HCT116 (cell line): ENCODE measurements around the gene PRKAA1. TPM values are rescaled to one million over a fixed set of nuclear protein-coding genes. Genes with fewer than 3 reads are reported as not detected.

Experiments used
- ATAC-seq: fragments of 200-7000 bp; cut with Tn5 transposase; 2 replicates; pipeline ENCODE4 v1.9.1; 2020; ENCODE audit warnings: mild to moderate bottlenecking, moderate library complexity
- BruUV-seq: library from RNA; stranded (reverse); fragments of 400-500 nt; replicated peaks from 2 replicates; lab custom pipeline; 2021; lab: Mats Ljungman, UMichigan
- CTCF ChIA-PET: fragments of 300-600 bp; sonication (Branson Sonifier 250); formaldehyde crosslinking; loops from one replicate; lab custom pipeline; 2021; ENCODE audit warnings: antibody characterized with exemption; lab: Charles Lee
- POLR2A ChIA-PET: fragments of 300-600, 350-600 bp; sonication (Branson Sonifier 250); formaldehyde crosslinking; loops from one replicate; lab custom pipeline; 2021; ENCODE audit warnings: antibody characterized with exemption; lab: Charles Lee
- RAD21 ChIA-PET, 2 experiments: fragments of 300-600 bp; sonication (Branson Sonifier 250); formaldehyde crosslinking; loops; one replicate each; lab custom pipeline; 2023; ENCODE audit warnings: low total read pairs in 2 of 2; ENCODE audit not compliant: uncharacterized antibody in 2 of 2, unreplicated experiment in 2 of 2, low non-redundant PET in 1 of 2; lab: Charles Lee
- DNase-seq: peaks from one replicate; pipeline ENCODE4 v3.0.0-alpha.2; 2010; ENCODE audit warnings: low read depth, low spot score
- H2AFZ ChIP-seq: fragments of 200-600 bp; shearing (Covaris generic), sonication (generic); 2 replicates; pipeline ENCODE4 v1.6.1; 2017; ENCODE audit warnings: low read depth, mixed run types, mixed read lengths, antibody characterized with exemption, low read length; ENCODE audit not compliant: poor library complexity, severe bottlenecking
- H3K27ac ChIP-seq: 2 replicates; pipeline ENCODE4 v1.5.1; 2012; ENCODE audit warnings: low read depth, low read length
- H3K27me3 ChIP-seq: fragments of 200-600 bp; sonication (generic); 2 replicates; pipeline ENCODE4 v1.6.1; 2016; ENCODE audit warnings: mixed run types, low read length, mixed read lengths; ENCODE audit not compliant: insufficient read depth
- H3K36me3 ChIP-seq, 2 experiments: fragments of 200-500 bp in 1 of 2; fragments of 200-600 bp in 1 of 2; sonication (Bioruptor generic) in 1 of 2; sonication (generic) in 1 of 2; 2 replicates each; pipeline versions ENCODE4 v1.5.1 to v1.6.1; 2014 to 2016; ENCODE audit warnings: low read length in 2 of 2, inconsistent platforms in 1 of 2, mixed read lengths in 1 of 2, mixed run types in 1 of 2; ENCODE audit not compliant: insufficient read depth in 2 of 2, control insufficient read depth in 1 of 2
- H3K4me1 ChIP-seq, 2 experiments: fragments of 200-600 bp in 1 of 2; sonication (generic) in 1 of 2; 2 replicates each; pipeline versions ENCODE4 v1.5.1 to v1.6.1; 2012 to 2017; ENCODE audit warnings: low read length in 2 of 2, inconsistent platforms in 1 of 2, mild to moderate bottlenecking in 1 of 2, mixed read lengths in 1 of 2, mixed run types in 1 of 2, moderate library complexity in 1 of 2; ENCODE audit not compliant: insufficient read depth in 2 of 2, control insufficient read depth in 1 of 2
- H3K4me2 ChIP-seq: fragments of 200-600 bp; sonication (generic); 2 replicates; pipeline ENCODE4 v1.6.1; 2017; ENCODE audit warnings: mixed run types, low read length, mixed read lengths
- H3K4me3 ChIP-seq, 2 experiments: fragments of 200-600 bp in 1 of 2; sonication (generic) in 1 of 2; replicated peaks in 1 of 2; 2 replicates each; pipeline ENCODE4 v1.5.1; 2011 to 2016; ENCODE audit warnings: low read length in 2 of 2, control low read depth in 1 of 2, low read depth in 1 of 2, mild to moderate bottlenecking in 1 of 2, mixed read lengths in 1 of 2, mixed run types in 1 of 2
- H3K79me2 ChIP-seq: fragments of 200-600 bp; sonication (generic); 2 replicates; pipeline ENCODE4 v1.6.1; 2017; ENCODE audit warnings: mild to moderate bottlenecking, mixed run types, low read length, moderate library complexity, mixed read lengths; ENCODE audit not compliant: insufficient read depth
- H3K9ac ChIP-seq: fragments of 200-600 bp; sonication (generic); 2 replicates; pipeline ENCODE4 v1.6.1; 2016; ENCODE audit warnings: low read length, mixed read lengths
- H3K9me2 ChIP-seq: fragments of 200-600 bp; sonication (generic), shearing (Covaris generic); 2 replicates; pipeline ENCODE4 v1.6.1; 2017; ENCODE audit warnings: mixed run types, mild to moderate bottlenecking, moderate library complexity; ENCODE audit not compliant: insufficient read depth
- H3K9me3 ChIP-seq, 2 experiments: fragments of 200-500 bp in 1 of 2; fragments of 200-600 bp in 1 of 2; sonication (Bioruptor generic) in 1 of 2; sonication (generic) in 1 of 2; 2 replicates each; pipeline ENCODE4 v1.6.1; 2014 to 2017; ENCODE audit warnings: low read length in 2 of 2, mixed read lengths in 2 of 2, inconsistent platforms in 1 of 2, low read depth in 1 of 2, mild to moderate bottlenecking in 1 of 2, mixed run types in 1 of 2, moderate library complexity in 1 of 2; ENCODE audit not compliant: control insufficient read depth in 1 of 2, insufficient read depth in 1 of 2
- H4K20me1 ChIP-seq: fragments of 200-600 bp; sonication (generic), shearing (Covaris generic); 2 replicates; pipeline ENCODE4 v1.6.1; 2017; ENCODE audit warnings: mixed run types, mild to moderate bottlenecking, moderate library complexity; ENCODE audit not compliant: insufficient read depth
- CBX3 ChIP-seq: IDR thresholded peaks from 2 replicates; pipeline ENCODE4 v1.6.1; 2012; ENCODE audit warnings: low read depth
- CEBPB ChIP-seq: IDR thresholded peaks from 2 replicates; pipeline ENCODE4 v1.6.1; 2012; ENCODE audit warnings: low read depth
- EGR1 ChIP-seq: IDR thresholded peaks from 2 replicates; pipeline ENCODE4 v1.6.1; 2012; ENCODE audit warnings: low read depth
- ELF1 ChIP-seq: IDR thresholded peaks from 2 replicates; pipeline ENCODE4 v1.6.1; 2012; ENCODE audit warnings: low read depth, borderline replicate concordance
- EZH2 ChIP-seq: fragments of 200-600 bp; sonication (generic); IDR thresholded peaks from 2 replicates; pipeline ENCODE4 v1.6.1; 2017; ENCODE audit warnings: antibody characterized with exemption, mixed run types
- EZH2phosphoT487 ChIP-seq: fragments of 200-600 bp; IDR thresholded peaks from 2 replicates; pipeline ENCODE4 v1.6.1; 2018; ENCODE audit warnings: antibody characterized with exemption, borderline replicate concordance
- FOSL1 ChIP-seq: IDR thresholded peaks from 2 replicates; pipeline ENCODE4 v1.6.1; 2012; ENCODE audit warnings: low read depth
- JUND ChIP-seq: IDR thresholded peaks from 2 replicates; pipeline ENCODE4 v1.6.1; 2012
- MAX ChIP-seq: IDR thresholded peaks from 2 replicates; pipeline ENCODE4 v1.6.1; 2012
- POLR2AphosphoS5 ChIP-seq: IDR thresholded peaks from 2 replicates; pipeline ENCODE4 v1.6.1; 2011; ENCODE audit warnings: mild to moderate bottlenecking, low read depth, low read length, moderate library complexity
- RAD21 ChIP-seq: IDR thresholded peaks from 2 replicates; pipeline ENCODE4 v1.6.1; 2012; ENCODE audit warnings: low read depth, mild to moderate bottlenecking
- REST ChIP-seq: IDR thresholded peaks from 2 replicates; pipeline ENCODE4 v1.6.1; 2012; ENCODE audit warnings: low read depth
- SIN3A ChIP-seq: IDR thresholded peaks from 2 replicates; pipeline ENCODE4 v1.6.1; 2012; ENCODE audit warnings: low read depth
- SRF ChIP-seq: IDR thresholded peaks from 2 replicates; pipeline ENCODE4 v1.6.1; 2012; ENCODE audit warnings: low read depth
- ZFX ChIP-seq: fragments of 450-650 bp; IDR thresholded peaks from 2 replicates; pipeline ENCODE4 v1.6.1; 2017
- ZNF274 ChIP-seq: fragments of 200-500 bp; sonication (Bioruptor generic); IDR thresholded peaks from 2 replicates; pipeline ENCODE4 v1.6.1; 2014; ENCODE audit warnings: mild to moderate bottlenecking, low read depth, low read length, inconsistent platforms
- intact Hi-C: fragments of 100-400 bp; cut with micrococcal nuclease; formaldehyde crosslinking; loops from 2 replicates; pipeline ENCODE4 v1.10.0; 2022
- total RNA-seq: library from RNA; stranded (reverse); gene quantifications from one replicate; pipeline ENCODE4 v1.2.1, GENCODE V29; 2021; ENCODE audit not compliant: unreplicated experiment
- TF ChIP-seq, protein P1 (sequence below), 3 experiments: fragments of 200-600 bp in 1 of 3; sonication (generic) in 1 of 3; IDR thresholded peaks in 2 of 3; conservative IDR thresholded peaks in 1 of 3; 2 replicates each; pipeline ENCODE4 v1.5.1; 2012 to 2017; ENCODE audit warnings: low read depth in 2 of 3, low read length in 2 of 3, antibody characterized with exemption in 1 of 3, borderline replicate concordance in 1 of 3, control low read depth in 1 of 3, mild to moderate bottlenecking in 1 of 3, mixed read lengths in 1 of 3, mixed run types in 1 of 3, moderate library complexity in 1 of 3; ENCODE audit not compliant: insufficient read depth in 1 of 3
- TF ChIP-seq, protein P2 (sequence below): IDR thresholded peaks from 2 replicates; pipeline ENCODE4 v1.6.1; 2011; ENCODE audit warnings: mild to moderate bottlenecking, low read length, moderate library complexity; ENCODE audit not compliant: insufficient replicate concordance; ENCODE audit errors: extremely low read depth

The PRKAA1 gene
- total RNA-seq, 1 experiment from 2014 or later, result 53.5 TPM

DNA sequence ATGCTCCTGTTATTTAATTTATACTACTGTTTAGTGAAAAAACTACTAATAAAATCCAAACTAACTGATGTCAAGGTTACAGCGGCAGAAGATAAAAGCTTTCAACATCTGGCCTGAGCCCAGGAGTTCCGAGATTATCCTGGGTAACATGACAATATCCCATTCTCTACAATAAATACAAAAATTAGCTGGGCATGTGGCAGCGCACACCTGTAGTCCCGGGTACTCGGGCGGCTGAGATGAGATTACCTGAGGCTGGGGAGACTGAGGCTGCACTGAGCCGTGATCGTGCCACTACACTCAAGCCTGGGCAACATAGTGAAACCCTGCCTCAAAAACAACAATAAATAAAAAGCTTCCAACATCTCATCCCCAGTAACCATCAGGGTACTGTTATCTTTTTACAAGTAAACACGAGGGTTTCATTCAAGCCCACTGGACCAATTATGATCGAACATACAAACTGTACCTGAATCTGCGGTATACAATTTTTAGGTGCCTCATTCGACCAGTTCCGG, 35.6 kb upstream of the PRKAA1 start:
- H3K27ac ChIP-seq, result peak overlapping the region; percentile 94; the same call in 1 of the 2 replicates
- ChIA-PET CTCF (interaction anchor here (0.9 kb wide), 1 partner anchor 35 kb away, joined by 3 read pairs; no protein-coding TSS in a partner anchor), POLR2A (interaction anchor here (1.1 kb wide), 1 partner anchor 9 kb away, joined by 3 read pairs; no protein-coding TSS in a partner anchor), RAD21 (no interaction called here)
- no peak overlapping the region for H2AFZ ChIP-seq
- H4K20me1 ChIP-seq, result peaks cover 47% of the 10 kb centered on the region; the same call in 1 of the 2 replicates
- BruUV-seq, result no TSS peak
- no peak for TF ChIP-seq EZH2
- no peak for TF ChIP-seq CBX3
- no peak for TF ChIP-seq MAX
- TF ChIP-seq, protein P1, sequence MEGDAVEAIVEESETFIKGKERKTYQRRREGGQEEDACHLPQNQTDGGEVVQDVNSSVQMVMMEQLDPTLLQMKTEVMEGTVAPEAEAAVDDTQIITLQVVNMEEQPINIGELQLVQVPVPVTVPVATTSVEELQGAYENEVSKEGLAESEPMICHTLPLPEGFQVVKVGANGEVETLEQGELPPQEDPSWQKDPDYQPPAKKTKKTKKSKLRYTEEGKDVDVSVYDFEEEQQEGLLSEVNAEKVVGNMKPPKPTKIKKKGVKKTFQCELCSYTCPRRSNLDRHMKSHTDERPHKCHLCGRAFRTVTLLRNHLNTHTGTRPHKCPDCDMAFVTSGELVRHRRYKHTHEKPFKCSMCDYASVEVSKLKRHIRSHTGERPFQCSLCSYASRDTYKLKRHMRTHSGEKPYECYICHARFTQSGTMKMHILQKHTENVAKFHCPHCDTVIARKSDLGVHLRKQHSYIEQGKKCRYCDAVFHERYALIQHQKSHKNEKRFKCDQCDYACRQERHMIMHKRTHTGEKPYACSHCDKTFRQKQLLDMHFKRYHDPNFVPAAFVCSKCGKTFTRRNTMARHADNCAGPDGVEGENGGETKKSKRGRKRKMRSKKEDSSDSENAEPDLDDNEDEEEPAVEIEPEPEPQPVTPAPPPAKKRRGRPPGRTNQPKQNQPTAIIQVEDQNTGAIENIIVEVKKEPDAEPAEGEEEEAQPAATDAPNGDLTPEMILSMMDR (IDR thresholded peaks at IDR 0.05 in 2 of 3, conservative IDR thresholded peaks at IDR 0.05 in 1 of 3; ENCODE audit: borderline replicate concordance in 1 of 3, insufficient read depth in 1 of 3, low read depth in 2 of 3, low read length in 2 of 3), result no peak
- TF ChIP-seq REST, result no peak
- TF ChIP-seq ZFX, result no peak
- TF ChIP-seq RAD21, result no peak
- no peak for TF ChIP-seq EGR1
- no peak; the same call in 1 of the 2 replicates for TF ChIP-seq POLR2AphosphoS5
- no peak for TF ChIP-seq ELF1
- no peak for TF ChIP-seq FOSL1
- TF ChIP-seq, protein P2, sequence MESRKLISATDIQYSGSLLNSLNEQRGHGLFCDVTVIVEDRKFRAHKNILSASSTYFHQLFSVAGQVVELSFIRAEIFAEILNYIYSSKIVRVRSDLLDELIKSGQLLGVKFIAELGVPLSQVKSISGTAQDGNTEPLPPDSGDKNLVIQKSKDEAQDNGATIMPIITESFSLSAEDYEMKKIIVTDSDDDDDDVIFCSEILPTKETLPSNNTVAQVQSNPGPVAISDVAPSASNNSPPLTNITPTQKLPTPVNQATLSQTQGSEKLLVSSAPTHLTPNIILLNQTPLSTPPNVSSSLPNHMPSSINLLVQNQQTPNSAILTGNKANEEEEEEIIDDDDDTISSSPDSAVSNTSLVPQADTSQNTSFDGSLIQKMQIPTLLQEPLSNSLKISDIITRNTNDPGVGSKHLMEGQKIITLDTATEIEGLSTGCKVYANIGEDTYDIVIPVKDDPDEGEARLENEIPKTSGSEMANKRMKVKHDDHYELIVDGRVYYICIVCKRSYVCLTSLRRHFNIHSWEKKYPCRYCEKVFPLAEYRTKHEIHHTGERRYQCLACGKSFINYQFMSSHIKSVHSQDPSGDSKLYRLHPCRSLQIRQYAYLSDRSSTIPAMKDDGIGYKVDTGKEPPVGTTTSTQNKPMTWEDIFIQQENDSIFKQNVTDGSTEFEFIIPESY, result no peak
- no peak for TF ChIP-seq SIN3A
- TF ChIP-seq SRF, result no peak
- TF ChIP-seq ZNF274, result no peak
- no peak for TF ChIP-seq EZH2phosphoT487
- TF ChIP-seq JUND, result no peak
- TF ChIP-seq CEBPB, result no peak
- peak overlapping the region; percentile 86 to 100 for H3K4me3 ChIP-seq
- peaks cover 47 to 57% of the 10 kb centered on the region in 2 experiments for H3K36me3 ChIP-seq
- peak overlapping the region; percentile 97 for H3K9ac ChIP-seq
- DNase-seq, result no peak
- H3K27me3 ChIP-seq, result no peaks in the 10 kb centered on the region
- H3K4me2 ChIP-seq, result peak overlapping the region; percentile 68
- H3K4me1 ChIP-seq, result peaks cover 7 to 21% of the 10 kb centered on the region in 2 experiments; a peak in 3 of 4 replicates
- intact Hi-C loops, result no loop called here
- peaks cover 63% of the 10 kb centered on the region for H3K79me2 ChIP-seq
- no peaks in the 10 kb centered on the region for H3K9me2 ChIP-seq
- no peaks in the 10 kb centered on the region for H3K9me3 ChIP-seq
- ATAC-seq, result no peak
